NCI-H1092 (cell line): ENCODE results near the gene NDUFB8.

Experiments used
- DNase-seq: peaks from one replicate; lab custom pipeline; 2025; lab: John Stamatoyannopoulos, UW

Gene NDUFB8

GRCh38 chr10:100506596-100507356 is 22.9 kb downstream of the NDUFB8 start:
- DNase-seq = no peak

GRCh38 chr10:100505164-100505563 is 24.5 kb downstream of the NDUFB8 start:
- DNase-seq = no peak

DNA sequence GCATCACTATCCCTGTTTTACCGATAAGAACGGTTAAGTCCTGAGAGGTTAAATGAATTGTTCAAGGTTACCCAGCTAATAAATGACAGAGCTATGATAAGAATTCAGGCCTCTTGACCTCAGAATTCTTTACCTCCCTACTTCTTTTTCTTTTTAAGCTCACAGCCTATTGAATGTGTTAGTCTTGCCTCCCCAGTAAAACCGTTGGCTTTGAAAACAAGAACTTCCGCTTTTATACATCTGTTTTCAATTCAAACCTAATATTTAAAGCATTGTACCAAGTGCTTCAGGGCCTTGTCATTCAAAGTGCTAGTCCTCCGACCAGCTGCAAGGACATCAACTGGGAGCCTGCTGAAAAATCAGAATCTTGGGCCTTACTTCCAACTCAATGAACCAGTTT is 25.6 kb downstream of the NDUFB8 start:
- no peak for DNase-seq

DNA sequence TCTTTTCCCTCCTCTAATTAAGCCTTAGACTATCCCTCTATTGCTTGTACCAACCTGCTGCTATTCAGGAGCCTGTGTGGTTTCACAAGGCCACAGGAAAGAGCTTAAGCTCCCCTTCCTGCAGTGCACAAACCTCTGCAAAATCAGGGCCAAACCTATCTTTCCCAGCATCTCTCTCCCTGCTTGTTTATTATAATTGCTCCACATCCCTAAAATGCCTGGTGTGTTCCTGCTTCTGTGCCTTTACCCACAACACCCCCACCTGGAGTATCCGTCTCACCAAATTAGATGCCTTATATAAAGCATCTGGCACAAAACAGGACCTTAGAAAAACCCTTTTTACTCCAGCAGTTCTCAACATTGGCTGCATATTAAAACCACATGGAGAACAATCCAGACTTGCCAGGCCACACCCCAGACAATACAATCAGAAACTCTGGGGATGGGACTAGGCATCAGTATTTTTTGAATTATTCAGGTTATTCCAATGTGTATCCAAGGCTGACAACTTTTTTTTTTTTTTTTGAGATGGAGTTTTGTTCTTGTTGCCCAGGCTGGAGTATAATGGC is 26.7 kb downstream of the NDUFB8 start:
- DNase-seq = no peak

- DNase-seq = no peak
Observed at GRCh38 chr10:100501423-100501822, 28.2 kb downstream of the NDUFB8 start.

DNA sequence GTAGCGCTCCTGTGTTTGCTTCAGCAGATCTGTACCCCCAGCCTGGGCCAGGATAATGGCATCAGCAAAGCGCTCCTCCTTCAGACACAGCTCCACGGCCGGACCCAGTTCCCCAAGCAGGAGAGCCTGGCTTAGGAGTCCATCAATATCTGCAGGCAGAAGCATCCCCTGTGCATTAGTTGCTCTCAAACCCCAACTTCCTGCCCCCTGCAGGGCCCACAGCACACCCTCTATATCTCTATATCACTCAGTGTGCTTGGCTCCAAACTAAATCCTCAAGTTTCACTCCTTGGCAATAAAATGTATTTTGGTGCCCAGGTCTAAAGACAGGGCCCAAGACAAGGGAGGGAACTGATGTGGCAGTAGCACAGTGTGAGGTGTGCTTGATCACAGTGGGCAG is 31.6 kb downstream of the NDUFB8 start:
- DNase-seq = no peak

GRCh38 chr10:100496567-100496966 is 33.1 kb downstream of the NDUFB8 start:
- no peak for DNase-seq

GRCh38 chr10:100490531-100490930 is 39.1 kb downstream of the NDUFB8 start:
- no peak for DNase-seq

- DNase-seq = no peak
Observed at GRCh38 chr10:100489396-100489795, 40.3 kb downstream of the NDUFB8 start.

DNA sequence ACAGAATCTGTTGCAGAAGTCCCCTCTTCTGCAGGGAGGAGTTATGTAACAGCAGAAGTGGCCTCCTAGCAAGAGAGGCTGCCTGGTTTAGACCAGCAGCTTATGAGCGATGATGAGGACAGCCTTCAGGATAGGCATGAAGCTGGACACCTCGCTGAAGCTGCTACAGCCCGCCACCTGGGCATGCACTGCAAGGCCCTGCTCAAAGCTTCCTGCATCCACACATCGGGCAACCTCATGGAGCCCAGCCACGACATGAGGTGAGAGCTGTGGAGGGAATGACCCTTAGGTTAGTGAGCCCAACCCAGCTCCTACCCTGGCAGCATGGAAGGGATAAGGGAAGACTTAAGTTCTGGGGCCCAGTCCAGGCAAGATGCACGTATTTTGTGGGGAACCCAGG is 42.1 kb downstream of the NDUFB8 start:
- DNase-seq = no peak

DNA sequence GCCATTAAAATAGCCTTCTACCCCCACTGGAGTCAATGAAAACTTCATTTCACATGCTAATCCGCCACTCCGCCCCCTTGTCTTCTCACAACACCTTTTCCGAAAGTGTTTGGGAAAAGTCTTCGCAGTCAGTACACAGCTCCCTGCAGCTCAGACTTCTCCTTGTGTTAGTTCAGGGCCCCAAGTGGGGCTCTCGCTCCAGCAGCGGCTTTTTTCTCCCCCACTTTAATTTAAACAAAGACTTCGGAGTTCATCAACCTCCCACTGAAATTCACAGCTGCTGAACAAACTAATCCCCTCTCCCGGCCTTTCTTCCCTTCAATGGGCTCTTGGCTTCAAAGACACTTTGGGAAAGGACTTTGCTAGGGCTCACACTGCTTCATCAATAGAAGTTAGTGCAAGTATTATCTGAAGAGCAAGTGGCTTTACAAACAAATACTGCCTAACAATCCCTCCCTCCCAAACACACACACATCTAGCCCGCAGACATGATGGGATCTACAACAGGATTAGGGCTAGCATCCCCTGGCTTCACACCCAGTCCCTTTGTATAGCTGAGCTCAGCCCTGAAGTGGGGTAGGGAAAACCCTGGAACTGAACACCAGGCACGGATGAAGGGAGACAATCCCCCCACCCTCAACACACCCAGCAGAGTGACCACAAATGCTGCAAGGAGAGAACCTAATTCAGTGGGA is 43.7 kb downstream of the NDUFB8 start:
- no peak for DNase-seq

DNA sequence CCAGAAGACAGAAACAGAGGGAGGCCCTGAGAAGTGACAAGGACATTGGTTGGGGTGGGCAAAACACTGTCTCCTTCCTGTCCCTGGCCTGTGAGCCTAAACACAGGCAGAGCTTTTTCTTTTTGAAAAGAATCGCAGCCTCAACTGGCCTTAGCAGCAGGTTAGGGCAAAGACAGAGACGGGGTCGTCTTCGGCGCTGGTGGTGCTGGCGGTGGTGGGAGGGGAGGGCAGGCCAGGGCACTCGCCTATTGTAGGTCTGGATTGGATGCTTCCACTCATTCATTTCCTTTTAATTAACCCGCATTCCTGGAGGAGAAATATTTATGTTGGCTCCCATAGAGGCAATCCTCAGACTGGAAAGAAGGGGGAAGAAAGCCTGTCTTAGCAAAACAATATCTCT is 44.3 kb downstream of the NDUFB8 start:
- no peak for DNase-seq

DNA sequence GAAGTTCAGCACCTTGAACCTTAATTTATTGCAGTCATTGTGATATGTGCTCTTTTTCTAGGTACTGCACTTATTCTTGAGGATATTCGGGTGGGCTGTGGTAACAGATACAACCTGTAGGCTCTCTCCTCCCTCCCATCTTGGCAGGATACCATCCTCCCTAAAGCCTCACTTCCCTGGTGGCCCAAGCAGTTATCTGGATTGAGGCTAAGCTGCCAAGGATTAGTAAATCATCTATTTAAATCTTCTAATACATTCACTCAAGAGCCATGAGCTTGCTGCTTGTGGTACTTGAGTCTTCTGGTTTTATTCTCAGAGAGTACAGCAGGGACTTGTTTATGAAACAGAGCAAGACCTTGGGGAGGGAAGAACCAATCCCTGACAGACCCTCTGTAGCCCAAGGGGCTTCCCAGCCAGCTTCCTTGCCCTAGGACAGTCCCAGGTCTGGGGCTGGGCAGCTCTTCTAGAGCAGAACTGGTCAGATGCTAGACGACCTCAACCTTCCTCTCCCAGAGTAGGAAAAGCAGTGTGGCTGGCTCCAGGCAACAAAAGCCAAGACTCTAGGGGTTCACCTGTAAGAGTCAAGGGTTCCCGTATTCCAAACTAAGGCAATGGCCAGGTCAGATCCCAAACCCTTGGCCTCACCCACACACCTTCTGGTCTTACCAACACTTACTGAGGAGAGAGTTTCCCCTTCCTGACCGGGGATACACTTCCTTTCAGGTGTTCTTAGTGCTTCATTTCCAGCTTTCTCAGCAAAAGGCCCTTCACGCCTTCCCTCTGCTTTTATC is 45.6 kb downstream of the NDUFB8 start:
- DNase-seq = no peak

GRCh38 chr10:100482834-100483185 is 46.9 kb downstream of the NDUFB8 start:
- DNase-seq = no peak

- peak; percentile 12 for DNase-seq
Observed at GRCh38 chr10:100482181-100482833, 47.4 kb downstream of the NDUFB8 start.

GRCh38 chr10:100481462-100482081 is 48.1 kb downstream of the NDUFB8 start:
- peak; percentile 75 for DNase-seq

DNA sequence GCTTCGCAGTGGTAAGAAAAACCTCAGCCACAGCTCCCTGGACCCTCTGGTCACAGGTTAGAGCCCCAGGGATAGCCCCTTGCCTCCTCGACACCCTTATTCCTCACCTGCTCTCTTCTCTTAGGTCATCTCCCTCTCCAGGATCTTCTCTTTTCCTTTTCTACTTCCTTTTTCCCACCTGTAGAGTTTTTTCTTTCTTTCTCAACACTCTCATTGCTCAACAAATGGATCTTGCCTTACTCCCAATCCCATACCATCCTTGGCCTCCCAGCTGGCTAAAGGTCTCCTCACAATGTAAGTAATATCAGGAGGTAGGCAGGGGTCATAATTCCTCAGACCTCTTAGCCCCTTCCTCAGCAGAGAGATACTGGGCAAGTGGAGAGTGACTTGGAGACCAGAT is 49.7 kb downstream of the NDUFB8 start:
- DNase-seq = no peak

GRCh38 chr10:100479037-100479436 is 50.6 kb downstream of the NDUFB8 start:
- no peak for DNase-seq

- DNase-seq = no peak
Observed at GRCh38 chr10:100477970-100478369, 51.7 kb downstream of the NDUFB8 start.
